ENCODE measurements around the gene PLA2G2C.

DNA sequence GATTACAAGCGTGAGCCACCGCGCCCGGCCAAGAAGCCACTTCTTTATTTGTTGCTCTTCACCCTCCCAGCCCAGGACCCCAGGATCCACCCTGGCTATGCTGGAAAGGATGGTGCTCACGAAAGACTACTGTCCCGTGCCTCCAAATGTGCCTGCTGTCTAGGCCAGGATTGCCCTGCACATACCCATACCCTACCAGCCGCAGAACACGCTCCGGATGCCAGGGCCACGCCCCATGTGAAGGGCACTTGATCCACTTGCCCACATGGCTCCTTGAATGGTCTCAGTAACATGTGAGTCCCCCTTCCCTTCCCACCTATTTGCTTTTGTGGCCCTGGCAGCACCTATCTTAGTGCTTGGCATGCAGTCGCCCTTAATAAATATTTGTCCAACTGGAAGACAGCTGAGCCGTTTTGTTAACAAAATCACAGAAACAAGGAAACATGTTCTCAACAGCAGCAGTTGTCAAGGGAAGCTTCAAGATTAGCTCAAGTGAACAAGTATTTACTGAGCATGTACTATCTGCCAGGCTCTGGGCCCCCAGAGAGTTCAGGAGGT is 14.2 kb downstream of the PLA2G2C start:
- no peak for TF ChIP-seq POLR2AphosphoS5 (IDR thresholded peaks at IDR 0.05; ENCODE audit: borderline replicate concordance, low read depth, low read length)
- no peak for TF ChIP-seq EZH2 (IDR thresholded peaks at IDR 0.05)
- no peak for TF ChIP-seq FOXP2 (optimal IDR thresholded peaks at IDR 0.05; ENCODE audit: control extremely low read depth, extremely low read length, insufficient read depth)
